ENCODE data around the gene PRKCB. TPM values are rescaled to one million over a fixed set of nuclear protein-coding genes. Genes with fewer than 3 reads are reported as not detected.

The PRKCB gene
- total RNA-seq, 6 donors from 2014 or later = 9.6 to 28.0 (median 13.9) TPM

DNA sequence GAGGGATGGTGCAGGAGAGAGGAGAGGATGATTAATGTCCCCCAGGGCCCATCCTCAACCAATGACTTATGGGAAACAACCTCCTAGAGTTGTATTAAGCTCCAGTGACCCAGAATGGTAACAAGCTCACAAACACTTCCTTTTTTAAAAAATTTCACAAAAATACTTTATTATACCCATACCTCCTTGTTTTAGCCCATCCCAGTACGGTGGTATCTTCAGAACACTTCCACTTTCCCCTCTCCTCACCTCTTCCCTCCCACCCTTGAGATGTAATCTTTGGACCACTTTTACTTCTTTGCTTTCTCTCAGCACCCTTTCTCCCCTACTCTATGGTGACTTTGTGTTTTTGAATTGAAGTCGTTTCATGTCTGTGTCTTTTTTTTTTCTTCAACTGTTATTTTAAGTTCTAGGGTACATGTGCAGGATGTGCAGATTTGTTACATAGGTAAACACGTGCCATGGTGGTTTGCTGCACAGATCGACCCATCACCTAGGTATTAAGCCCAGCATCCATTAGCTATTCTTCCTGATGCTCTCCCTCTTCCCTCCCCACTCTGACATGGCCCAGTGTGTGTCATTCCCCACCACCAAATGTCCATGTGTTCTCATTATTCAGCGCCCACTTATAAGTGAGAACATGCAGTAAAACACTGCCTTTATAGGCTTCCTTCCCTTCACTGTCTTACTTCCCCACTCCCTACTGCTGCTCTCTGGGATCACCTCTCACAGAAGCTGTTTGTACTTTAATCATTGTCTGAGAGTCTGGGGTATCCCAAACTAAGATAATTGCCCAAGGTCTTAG, 124.5 kb downstream of the PRKCB start:
- WGBS, 2 donors = 59 to 70% methylated on average over 5 of the region's 5 CpGs
- TF ChIP-seq POLR2AphosphoS5 (IDR thresholded peaks at IDR 0.05) (no peak), POLR2A (IDR thresholded peaks at IDR 0.05) (no peak), EP300 (IDR thresholded peaks at IDR 0.05) (no peak)
- TF ChIP-seq, protein P1, sequence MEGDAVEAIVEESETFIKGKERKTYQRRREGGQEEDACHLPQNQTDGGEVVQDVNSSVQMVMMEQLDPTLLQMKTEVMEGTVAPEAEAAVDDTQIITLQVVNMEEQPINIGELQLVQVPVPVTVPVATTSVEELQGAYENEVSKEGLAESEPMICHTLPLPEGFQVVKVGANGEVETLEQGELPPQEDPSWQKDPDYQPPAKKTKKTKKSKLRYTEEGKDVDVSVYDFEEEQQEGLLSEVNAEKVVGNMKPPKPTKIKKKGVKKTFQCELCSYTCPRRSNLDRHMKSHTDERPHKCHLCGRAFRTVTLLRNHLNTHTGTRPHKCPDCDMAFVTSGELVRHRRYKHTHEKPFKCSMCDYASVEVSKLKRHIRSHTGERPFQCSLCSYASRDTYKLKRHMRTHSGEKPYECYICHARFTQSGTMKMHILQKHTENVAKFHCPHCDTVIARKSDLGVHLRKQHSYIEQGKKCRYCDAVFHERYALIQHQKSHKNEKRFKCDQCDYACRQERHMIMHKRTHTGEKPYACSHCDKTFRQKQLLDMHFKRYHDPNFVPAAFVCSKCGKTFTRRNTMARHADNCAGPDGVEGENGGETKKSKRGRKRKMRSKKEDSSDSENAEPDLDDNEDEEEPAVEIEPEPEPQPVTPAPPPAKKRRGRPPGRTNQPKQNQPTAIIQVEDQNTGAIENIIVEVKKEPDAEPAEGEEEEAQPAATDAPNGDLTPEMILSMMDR (IDR thresholded peaks at IDR 0.05) = no peak
- no peak overlapping the region for H3K27ac ChIP-seq

DNA sequence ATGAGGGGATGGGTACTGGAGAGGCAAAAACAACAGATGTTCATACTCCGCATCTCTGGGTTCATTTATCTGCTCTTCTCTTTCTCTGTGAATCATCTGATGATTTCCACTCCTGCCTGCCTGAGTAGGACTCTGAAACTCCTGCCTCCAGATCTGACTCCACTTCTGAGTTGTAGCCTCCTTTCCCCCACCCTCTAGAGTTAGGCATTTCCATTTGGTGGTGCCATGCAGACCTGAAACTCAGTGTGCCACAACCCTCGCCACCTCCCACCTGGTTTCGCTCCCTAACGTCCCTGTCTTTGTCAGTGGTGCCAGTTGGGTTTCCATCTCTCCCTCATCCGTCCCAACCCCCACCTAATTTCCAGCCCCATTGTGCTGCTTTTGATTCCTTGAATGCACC, 126.2 kb downstream of the PRKCB start:
- Histone ChIP-seq H3K27ac (no peak overlapping the region), H3K27me3 (no peaks in the 10 kb centered on the region), H3K4me3 (no peak overlapping the region), H3K9me3 (no peaks in the 10 kb centered on the region), H3K4me1 (peaks cover 0 to 7% (median 0%) of the 10 kb centered on the region in 4 donors), H3K36me3 (no peaks in the 10 kb centered on the region)
- DNase-seq (no peak), ATAC-seq (ENCODE audit: low FRiP score in 2 of 2) (no peak)
- TF ChIP-seq, protein P1 (IDR thresholded peaks at IDR 0.05) = no peak
- WGBS, 2 donors = 68 to 79% methylated on average over 5 of the region's 5 CpGs

More for the DNA sequence above, 124.5 kb downstream of the PRKCB start:
- ATAC-seq (ENCODE audit: low FRiP score in 2 of 2) (peak in 1 of 2 donors; percentile 10), DNase-seq (no peak)
- H3K4me3 ChIP-seq = no peak overlapping the region
- no peaks in the 10 kb centered on the region for H3K36me3 ChIP-seq
- H3K9me3 ChIP-seq = no peaks in the 10 kb centered on the region
- peaks cover 0 to 3% (median 0%) of the 10 kb centered on the region in 4 donors for H3K4me1 ChIP-seq
- no peaks in the 10 kb centered on the region for H3K27me3 ChIP-seq

DNA sequence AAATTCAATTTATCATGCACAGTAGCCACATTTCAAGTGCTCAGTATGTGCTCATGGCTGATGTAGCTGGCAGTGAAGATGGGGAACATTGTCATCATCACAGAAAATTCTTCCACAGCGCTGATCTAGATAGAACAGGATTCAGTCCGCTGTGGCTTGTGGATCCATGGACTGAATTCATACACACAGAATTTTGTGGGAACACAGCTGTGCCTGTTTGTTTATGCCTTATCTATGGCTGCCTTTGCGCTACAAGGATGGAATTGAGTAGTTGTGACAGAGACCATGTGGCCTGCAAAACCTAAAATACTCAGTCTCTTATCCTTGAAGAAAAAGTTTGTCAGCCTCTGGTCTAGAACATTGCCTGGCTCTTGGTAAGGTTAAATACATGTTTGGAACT, 128.4 kb downstream of the PRKCB start:
- Histone ChIP-seq H3K27ac (no peak overlapping the region), H3K9me3 (no peaks in the 10 kb centered on the region), H3K4me1 (peaks cover 0 to 7% (median 0%) of the 10 kb centered on the region in 4 donors), H3K36me3 (no peaks in the 10 kb centered on the region), H3K27me3 (no peaks in the 10 kb centered on the region), H3K4me3 (no peak overlapping the region)
- TF ChIP-seq, protein P1 (IDR thresholded peaks at IDR 0.05) = no peak
- TF ChIP-seq POLR2A (IDR thresholded peaks at IDR 0.05) (no peak), POLR2AphosphoS5 (IDR thresholded peaks at IDR 0.05) (no peak), EP300 (IDR thresholded peaks at IDR 0.05) (no peak)
- ATAC-seq (ENCODE audit: low FRiP score in 2 of 2) = no peak
- no peak for DNase-seq
- WGBS, 2 donors = 71 to 79% methylated on average over 3 of the region's 3 CpGs

DNA sequence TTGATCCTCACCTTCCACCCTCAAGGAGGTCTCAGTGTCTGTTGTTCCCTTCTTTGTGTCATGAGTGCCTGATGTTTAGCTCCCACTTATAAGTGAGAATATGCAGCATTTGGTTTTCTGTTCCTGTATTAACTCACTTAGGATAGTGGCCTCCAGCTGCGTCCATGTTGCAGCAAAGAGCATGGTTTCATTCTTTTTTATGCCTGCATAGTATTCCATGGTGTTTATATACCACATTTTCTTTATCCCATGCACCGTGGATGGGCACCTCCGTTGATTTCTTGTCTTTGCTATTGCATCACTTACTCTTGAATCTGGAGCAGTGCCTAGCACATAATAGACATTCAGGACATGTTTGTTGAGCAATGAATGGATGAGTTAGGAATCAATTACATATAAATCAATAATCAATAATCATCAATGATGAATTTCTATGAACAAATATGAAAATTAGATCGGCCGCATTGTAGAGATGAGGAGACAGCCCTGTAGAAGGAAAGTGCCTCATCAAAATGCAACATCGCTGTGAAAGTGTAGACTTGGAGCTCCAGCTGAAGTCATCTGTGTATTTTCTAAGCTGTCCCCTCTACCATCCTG, 129.5 kb downstream of the PRKCB start:
- H3K36me3 ChIP-seq = no peaks in the 10 kb centered on the region
- WGBS, 2 donors = 79 to 90% methylated on average over 6 of the region's 6 CpGs
- no peak for ATAC-seq (ENCODE audit: low FRiP score in 2 of 2)

More for the DNA sequence above, 129.5 kb downstream of the PRKCB start:
- H3K4me3 ChIP-seq = no peak overlapping the region
- no peak for DNase-seq
- no peaks in the 10 kb centered on the region for H3K27me3 ChIP-seq
- no peak overlapping the region for H3K27ac ChIP-seq
- TF ChIP-seq POLR2AphosphoS5 (IDR thresholded peaks at IDR 0.05) (no peak), POLR2A (IDR thresholded peaks at IDR 0.05) (no peak), EP300 (IDR thresholded peaks at IDR 0.05) (no peak)
- TF ChIP-seq, protein P1 (IDR thresholded peaks at IDR 0.05) = no peak
- H3K4me1 ChIP-seq = peaks cover 0 to 4% (median 0%) of the 10 kb centered on the region in 4 donors
- no peaks in the 10 kb centered on the region for H3K9me3 ChIP-seq

Data from upper lobe of left lung (tissue), 6 donors.